GM12878 (cell line): ENCODE data around the gene CKS2. TPM values are rescaled to one million over a fixed set of nuclear protein-coding genes. Genes with fewer than 3 reads are reported as not detected.

Experiments used
- ASH2L ChIP-seq: fragments of 300-600, 200-600 bp; sonication (generic); IDR thresholded peaks from 2 replicates; pipeline ENCODE4 v1.6.1; 2017; ENCODE audit warnings: low read depth, mild to moderate bottlenecking, borderline replicate concordance
- HCFC1 ChIP-seq: fragments of 150-350 bp; IDR thresholded peaks from 2 replicates; pipeline ENCODE4 v1.6.1; 2014; ENCODE audit warnings: low read length
- HDAC6 ChIP-seq: fragments of 200-600 bp; sonication (generic); IDR thresholded peaks from one replicate; pipeline ENCODE4 v1.8.0; 2017; ENCODE audit warnings: antibody characterized with exemption; ENCODE audit not compliant: unreplicated experiment
- IRF3 ChIP-seq: fragments of 450-650 bp; IDR thresholded peaks from 2 replicates; pipeline ENCODE4 v1.6.1; 2014; ENCODE audit warnings: mild to moderate bottlenecking
- IRF4 ChIP-seq: IDR thresholded peaks from 2 replicates; pipeline ENCODE4 v1.6.1; 2011; ENCODE audit warnings: low read depth, low read length
- MXI1 ChIP-seq: fragments of 150-350 bp; IDR thresholded peaks from 2 replicates; pipeline ENCODE4 v1.6.1; 2011; ENCODE audit warnings: low read depth, mild to moderate bottlenecking, inconsistent platforms, low read length, improper control_type of control experiment
- NFYA ChIP-seq: IDR thresholded peaks from 2 replicates; pipeline ENCODE4 v1.6.1; 2011; ENCODE audit warnings: low read depth, mild to moderate bottlenecking, low read length, improper control_type of control experiment, borderline replicate concordance
- NR2C1 ChIP-seq: fragments of 450-650 bp; IDR thresholded peaks from 2 replicates; pipeline ENCODE4 v1.6.1; 2017; ENCODE audit warnings: antibody characterized with exemption, mild to moderate bottlenecking, moderate library complexity
- PAX5 ChIP-seq: IDR thresholded peaks from 2 replicates; pipeline ENCODE4 v1.6.1; 2011; ENCODE audit warnings: low read depth, low read length, borderline replicate concordance
- RB1 ChIP-seq: fragments of 450-650 bp; formaldehyde crosslinking; IDR thresholded peaks from 2 replicates; pipeline ENCODE4 v1.6.1; 2017; ENCODE audit warnings: mild to moderate bottlenecking, borderline replicate concordance
- RBBP5 ChIP-seq: fragments of 200-600 bp; sonication (generic); conservative IDR thresholded peaks from 2 replicates; pipeline ENCODE4 v1.6.1; 2016
- RELB ChIP-seq: fragments of 450-650 bp; IDR thresholded peaks from 2 replicates; pipeline ENCODE4 v1.6.1; 2017; ENCODE audit warnings: low read depth, mild to moderate bottlenecking, moderate library complexity
- RUNX3 ChIP-seq: IDR thresholded peaks from 2 replicates; pipeline ENCODE4 v1.6.1; 2012; ENCODE audit warnings: low read length, inconsistent platforms
- SREBF1 ChIP-seq: IDR thresholded peaks from 2 replicates; pipeline ENCODE4 v1.6.1; 2012; ENCODE audit warnings: mild to moderate bottlenecking, low read length
- USF2 ChIP-seq: IDR thresholded peaks from 2 replicates; pipeline ENCODE4 v1.6.1; 2011; ENCODE audit warnings: low read depth, low read length, improper control_type of control experiment, borderline replicate concordance
- WRNIP1 ChIP-seq: IDR thresholded peaks from 2 replicates; pipeline ENCODE4 v1.6.1; 2011; ENCODE audit warnings: low read depth, low read length, improper control_type of control experiment, borderline replicate concordance
- polyA plus RNA-seq, 11 experiments: library from polyadenylated mRNA; depleted of rRNA in 4 of 11; unstranded in 6 of 11; stranded (reverse) in 5 of 11; fragments of >200 nt; fragmentation: Nextera tagmentation in 4 of 11; fragmentation: Illumina TruSeq in 1 of 11; extraction: Ambion mirVana in 4 of 11; extraction: Trizol in 1 of 11; gene quantifications; 1 replicate in 1 of 11; 2 replicates in 10 of 11; pipeline versions ENCODE4 v1.2.1 to v1.2.3, GENCODE V29; 2011 to 2016; ENCODE audit warnings: inconsistent platforms in 2 of 11, missing spikeins in 2 of 11, low read depth in 1 of 11
- total RNA-seq, 4 experiments: library from RNA; depleted of rRNA in 3 of 4; stranded (reverse); fragments of >200 nt in 3 of 4; fragmentation: Illumina TruSeq in 1 of 4; extraction: Trizol in 1 of 4; gene quantifications; 2 replicates each; pipeline versions ENCODE4 v1.2.1 to v1.2.3, GENCODE V29; 2013 to 2021
- TF ChIP-seq, protein P1 (sequence below), 3 experiments: IDR thresholded peaks in 2 of 3; conservative IDR thresholded peaks in 1 of 3; 2 replicates each; pipeline ENCODE4 v1.5.1; 2011; ENCODE audit warnings: low read depth in 3 of 3, low read length in 3 of 3, mild to moderate bottlenecking in 3 of 3, control low read depth in 2 of 3, moderate library complexity in 2 of 3, inconsistent platforms in 1 of 3, mixed read lengths in 1 of 3; ENCODE audit not compliant: control insufficient read depth in 2 of 3, insufficient read depth in 1 of 3; ENCODE audit errors: extremely low read depth in 1 of 3
- TF ChIP-seq, protein P2 (sequence below): IDR thresholded peaks from 2 replicates; pipeline ENCODE4 v1.6.1; 2012; ENCODE audit warnings: low read length, inconsistent platforms
- TF ChIP-seq, protein P3 (sequence below): IDR thresholded peaks from 2 replicates; pipeline ENCODE4 v1.6.1; 2011; ENCODE audit warnings: borderline replicate concordance, low read depth, mild to moderate bottlenecking, moderate library complexity, mixed read lengths, low read length; ENCODE audit not compliant: insufficient read depth; ENCODE audit errors: extremely low read length

The CKS2 gene
- total and polyA plus RNA-seq, 10 of the 15 experiments (the other 5 are each of a cell fraction or from before 2014, with no cell fraction given), result 172 to 1,251 (median 503) TPM

DNA sequence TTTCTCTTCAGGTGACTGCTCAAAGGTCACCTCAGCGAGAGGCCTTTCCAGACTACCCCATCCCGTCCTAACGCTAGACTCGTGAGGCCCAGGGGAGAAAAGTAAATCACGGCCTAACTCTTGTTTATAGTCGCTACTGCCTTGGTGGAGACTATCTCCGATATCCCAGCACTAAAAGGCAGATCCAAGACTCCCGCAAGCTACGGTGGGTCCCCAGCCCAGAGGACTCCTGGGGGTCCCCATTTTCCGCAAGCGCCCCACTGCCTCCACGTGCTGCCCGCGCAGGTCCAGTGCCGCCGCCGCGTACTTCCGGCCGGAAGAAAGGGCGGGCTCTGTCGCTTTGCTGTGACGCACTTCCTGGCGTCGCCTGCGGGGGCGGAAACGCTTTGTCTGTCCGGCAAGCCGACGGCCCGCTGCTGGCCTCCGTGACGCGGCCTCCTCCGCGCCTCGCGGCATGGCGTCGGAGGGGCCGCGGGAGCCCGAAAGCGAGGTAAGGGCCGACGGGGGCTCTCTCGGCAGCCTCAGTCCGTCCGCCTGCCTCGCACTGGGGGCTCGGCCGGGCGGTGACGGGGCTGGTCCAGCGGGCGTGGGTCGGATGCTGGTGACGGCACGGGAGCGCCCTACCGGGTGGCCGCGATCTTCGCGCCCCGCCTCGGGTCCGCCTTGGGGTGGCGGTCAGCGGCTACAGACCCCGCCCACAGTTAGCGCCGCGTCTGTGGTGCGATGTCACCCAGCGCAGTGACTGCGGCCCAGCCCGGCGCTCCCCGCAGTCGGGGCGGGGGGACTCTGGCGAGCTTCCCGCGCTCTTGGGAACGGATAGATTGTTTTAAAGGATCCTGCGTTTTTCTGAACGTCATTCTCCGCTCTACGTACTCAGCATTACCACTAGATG is 7.4 kb downstream of the CKS2 start, which contains the start of gene SECISBP2 (continued):
- TF ChIP-seq USF2 (peak; percentile 59), SREBF1 (no peak; the same call in 1 of the 2 replicates), NFYA (no peak), IRF3 (no peak), RELB (peak; percentile 79), ASH2L (peak; percentile 92; the same call in 1 of the 2 replicates), WRNIP1 (no peak), PAX5 (peak; percentile 55; the same call in 1 of the 2 replicates), IRF4 (no peak), RB1 (no peak; the same call in none of the 2 replicates), HDAC6 (peak; percentile 49), RUNX3 (peak; percentile 57; the same call in 1 of the 2 replicates), HCFC1 (peak; percentile 85), NR2C1 (peak; percentile 38), RBBP5 (peak; percentile 71; the same call in 1 of the 2 replicates), MXI1 (peak; percentile 100)
- TF ChIP-seq, protein P1, sequence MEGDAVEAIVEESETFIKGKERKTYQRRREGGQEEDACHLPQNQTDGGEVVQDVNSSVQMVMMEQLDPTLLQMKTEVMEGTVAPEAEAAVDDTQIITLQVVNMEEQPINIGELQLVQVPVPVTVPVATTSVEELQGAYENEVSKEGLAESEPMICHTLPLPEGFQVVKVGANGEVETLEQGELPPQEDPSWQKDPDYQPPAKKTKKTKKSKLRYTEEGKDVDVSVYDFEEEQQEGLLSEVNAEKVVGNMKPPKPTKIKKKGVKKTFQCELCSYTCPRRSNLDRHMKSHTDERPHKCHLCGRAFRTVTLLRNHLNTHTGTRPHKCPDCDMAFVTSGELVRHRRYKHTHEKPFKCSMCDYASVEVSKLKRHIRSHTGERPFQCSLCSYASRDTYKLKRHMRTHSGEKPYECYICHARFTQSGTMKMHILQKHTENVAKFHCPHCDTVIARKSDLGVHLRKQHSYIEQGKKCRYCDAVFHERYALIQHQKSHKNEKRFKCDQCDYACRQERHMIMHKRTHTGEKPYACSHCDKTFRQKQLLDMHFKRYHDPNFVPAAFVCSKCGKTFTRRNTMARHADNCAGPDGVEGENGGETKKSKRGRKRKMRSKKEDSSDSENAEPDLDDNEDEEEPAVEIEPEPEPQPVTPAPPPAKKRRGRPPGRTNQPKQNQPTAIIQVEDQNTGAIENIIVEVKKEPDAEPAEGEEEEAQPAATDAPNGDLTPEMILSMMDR (IDR thresholded peaks at IDR 0.05 in 2 of 3, conservative IDR thresholded peaks at IDR 0.05 in 1 of 3; ENCODE audit: control insufficient read depth in 2 of 3, extremely low read depth in 1 of 3, insufficient read depth in 1 of 3, low read depth in 3 of 3, low read length in 3 of 3), result peak; percentile 63 to 74 (median 72); a peak in 5 of 6 replicates
- TF ChIP-seq, protein P2, sequence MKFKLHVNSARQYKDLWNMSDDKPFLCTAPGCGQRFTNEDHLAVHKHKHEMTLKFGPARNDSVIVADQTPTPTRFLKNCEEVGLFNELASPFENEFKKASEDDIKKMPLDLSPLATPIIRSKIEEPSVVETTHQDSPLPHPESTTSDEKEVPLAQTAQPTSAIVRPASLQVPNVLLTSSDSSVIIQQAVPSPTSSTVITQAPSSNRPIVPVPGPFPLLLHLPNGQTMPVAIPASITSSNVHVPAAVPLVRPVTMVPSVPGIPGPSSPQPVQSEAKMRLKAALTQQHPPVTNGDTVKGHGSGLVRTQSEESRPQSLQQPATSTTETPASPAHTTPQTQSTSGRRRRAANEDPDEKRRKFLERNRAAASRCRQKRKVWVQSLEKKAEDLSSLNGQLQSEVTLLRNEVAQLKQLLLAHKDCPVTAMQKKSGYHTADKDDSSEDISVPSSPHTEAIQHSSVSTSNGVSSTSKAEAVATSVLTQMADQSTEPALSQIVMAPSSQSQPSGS, result peak; percentile 30; the same call in 1 of the 2 replicates
- TF ChIP-seq, protein P3, sequence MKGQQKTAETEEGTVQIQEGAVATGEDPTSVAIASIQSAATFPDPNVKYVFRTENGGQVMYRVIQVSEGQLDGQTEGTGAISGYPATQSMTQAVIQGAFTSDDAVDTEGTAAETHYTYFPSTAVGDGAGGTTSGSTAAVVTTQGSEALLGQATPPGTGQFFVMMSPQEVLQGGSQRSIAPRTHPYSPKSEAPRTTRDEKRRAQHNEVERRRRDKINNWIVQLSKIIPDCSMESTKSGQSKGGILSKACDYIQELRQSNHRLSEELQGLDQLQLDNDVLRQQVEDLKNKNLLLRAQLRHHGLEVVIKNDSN, result peak; percentile 82
